Activated CD4-positive, CD25-positive, alpha-beta regulatory T cell (primary cell): ENCODE measurements around the gene GFI1.
A peak's percentile ranks its signal among the peaks of the same experiment; 100 is the strongest.
"Not testable (repeated sequence)": the region's sequence is repeated elsewhere in the genome, so short reads cannot be mapped to it uniquely, and the experiment has no call there.

Source experiments
- DNase-seq, 4 experiments: peaks; one replicate each; lab custom pipeline; 2025; lab: John Stamatoyannopoulos, UW

The GFI1 gene

GRCh38 chr1:92486251-92487077 lies at the start of gene GFI1:
Gene GFI1 (minus strand): TSS chr1:92486925. CDS start chr1:92483487, 3,438 bp downstream.
- peak in 3 of 4 experiments; percentile 29 to 40 (median 40) for DNase-seq

GRCh38 chr1:92532371-92532770 lies 45.6 kb upstream of the GFI1 start:
- DNase-seq, result not testable (repeated sequence)

- DNase-seq, result not testable (repeated sequence)
Measured at GRCh38 chr1:92531939-92532338, 45.2 kb upstream of the GFI1 start.

- DNase-seq, result no peak
Measured at GRCh38 chr1:92527670-92528069, 40.9 kb upstream of the GFI1 start.

GRCh38 chr1:92524944-92525590 lies 38.3 kb upstream of the GFI1 start:
- DNase-seq, result not testable (repeated sequence)

GRCh38 chr1:92519043-92519442 lies 32.3 kb upstream of the GFI1 start:
- no peak for DNase-seq

- DNase-seq, result no peak
Measured at GRCh38 chr1:92516574-92516973, 29.8 kb upstream of the GFI1 start.

GRCh38 chr1:92515796-92516201 lies 29.1 kb upstream of the GFI1 start:
- no peak for DNase-seq

- DNase-seq, result no peak
Measured at GRCh38 chr1:92511541-92511940, 24.8 kb upstream of the GFI1 start.

- DNase-seq, result no peak
Measured at GRCh38 chr1:92509619-92510018, 22.9 kb upstream of the GFI1 start.

- DNase-seq, result no peak
Measured at GRCh38 chr1:92505015-92505692, 18.4 kb upstream of the GFI1 start.

- no peak for DNase-seq
Measured at GRCh38 chr1:92504291-92505014, 17.7 kb upstream of the GFI1 start.

- DNase-seq, result no peak
Measured at GRCh38 chr1:92503926-92504285, 17.2 kb upstream of the GFI1 start.

GRCh38 chr1:92503043-92503925 lies 16.6 kb upstream of the GFI1 start:
- DNase-seq, result no peak

GRCh38 chr1:92502247-92502646 lies 15.5 kb upstream of the GFI1 start:
- DNase-seq, result no peak

GRCh38 chr1:92500552-92500951 lies 13.8 kb upstream of the GFI1 start:
- DNase-seq, result no peak

GRCh38 chr1:92495392-92496063 lies 8.8 kb upstream of the GFI1 start:
- DNase-seq, result no peak

- DNase-seq, result no peak
Measured at GRCh38 chr1:92494485-92495141, 7.9 kb upstream of the GFI1 start.

GRCh38 chr1:92493139-92493538 lies 6.4 kb upstream of the GFI1 start:
- DNase-seq, result no peak

- DNase-seq, result no peak
Measured at GRCh38 chr1:92488832-92489231, 2.1 kb upstream of the GFI1 start.
